OCI-M2 (cell line): Measurements from ENCODE around the gene TACC2.

Experiments
- DNase-seq: peaks from one replicate; lab custom pipeline; 2025; ENCODE audit not compliant: unreplicated experiment; lab: John Stamatoyannopoulos, UW

The TACC2 gene

GRCh38 chr10:122263971-122264370, 275.0 kb downstream of the TACC2 start:
- no peak for DNase-seq

DNA sequence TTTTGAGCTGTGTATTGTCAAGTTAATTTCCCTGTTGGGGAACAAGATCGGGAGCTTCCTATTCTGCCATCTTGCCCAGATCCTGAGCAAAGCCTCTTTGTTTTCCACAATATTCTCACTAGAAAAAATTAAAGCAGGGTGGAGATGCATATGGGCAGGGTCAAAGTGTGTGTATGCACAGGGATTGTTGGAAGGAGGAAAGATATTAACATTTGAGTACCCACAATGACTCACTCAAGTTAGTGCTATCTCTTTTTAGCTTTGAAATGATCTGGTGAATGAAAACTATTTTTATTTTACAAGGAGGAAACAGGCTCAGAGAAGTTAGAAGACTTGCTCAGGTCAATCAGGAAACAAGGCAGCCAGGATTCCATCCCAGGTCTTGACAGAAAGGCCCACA, 275.5 kb downstream of the TACC2 start:
- DNase-seq = no peak

DNA sequence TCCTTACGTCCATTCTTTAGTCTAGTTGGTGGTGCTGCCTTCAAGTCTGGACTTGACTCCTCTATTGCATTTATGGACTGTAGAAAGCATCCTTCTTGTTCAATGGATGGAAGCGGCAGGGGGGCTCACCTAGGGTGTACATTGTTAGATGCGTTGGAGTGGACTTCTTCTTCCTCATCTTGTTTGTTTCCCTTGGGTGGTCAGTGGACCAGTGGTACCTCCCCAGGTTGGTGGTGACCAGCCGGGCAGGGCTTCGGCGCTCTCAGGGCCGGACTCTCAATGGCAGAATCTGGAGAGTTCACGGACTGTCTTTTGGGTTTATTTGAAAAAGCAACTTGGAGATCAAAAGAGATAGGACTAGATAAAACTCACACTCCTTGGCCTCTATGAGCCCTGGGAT, 276.0 kb downstream of the TACC2 start:
- no peak for DNase-seq

DNA sequence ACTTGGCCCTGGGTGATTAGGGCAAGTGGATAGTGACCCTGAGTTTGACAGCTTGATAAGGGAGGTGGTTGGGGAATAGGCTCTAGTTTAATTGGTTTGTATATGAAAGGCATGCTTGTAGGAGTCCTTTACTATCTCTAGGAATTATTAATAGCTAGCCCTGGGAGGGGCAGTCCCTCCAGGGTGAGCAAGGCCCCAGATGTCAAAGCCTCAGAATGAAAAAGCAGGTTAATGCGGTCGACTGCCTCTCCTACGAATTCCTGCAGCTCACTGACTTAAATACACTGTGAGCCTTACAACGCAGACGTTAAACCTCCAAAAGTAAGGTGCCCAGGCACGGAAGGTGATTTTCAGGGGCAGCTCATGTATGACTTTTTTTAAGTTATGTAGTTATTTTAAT, 276.9 kb downstream of the TACC2 start:
- no peak for DNase-seq

- DNase-seq = peak; percentile 1
Measured at GRCh38 chr10:122267849-122268737, 279.1 kb downstream of the TACC2 start.

DNA sequence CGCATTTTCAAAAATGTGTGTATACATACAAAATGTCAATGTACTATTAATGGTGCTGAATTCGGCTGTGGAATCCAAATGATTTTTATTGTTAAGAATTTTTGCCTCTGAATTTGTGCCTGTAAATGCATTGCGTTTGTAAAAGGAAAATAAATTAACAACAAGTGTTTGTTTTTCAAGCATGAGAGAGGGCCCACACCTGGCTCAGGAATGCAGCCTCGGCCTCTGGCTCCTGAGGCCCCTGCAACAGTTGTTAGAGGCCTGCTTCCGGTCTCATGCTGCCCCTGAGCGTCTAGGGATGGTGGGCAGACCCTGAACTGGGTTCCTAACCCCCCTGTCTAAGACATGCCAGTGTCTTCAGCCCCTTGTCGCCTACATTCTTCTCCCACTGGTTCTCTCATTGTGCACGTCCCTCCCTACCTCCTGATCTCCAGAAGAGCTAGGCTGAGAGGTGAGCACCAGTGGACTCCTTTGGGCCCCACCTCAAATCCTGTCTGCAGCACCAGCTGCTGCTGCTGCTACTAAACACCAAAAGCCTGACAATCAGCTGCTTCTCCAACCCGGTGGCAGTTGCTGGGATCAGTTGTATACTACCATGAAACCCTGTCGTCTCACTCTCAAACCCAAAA, 280.2 kb downstream of the TACC2 start:
- no peak for DNase-seq

- DNase-seq = no peak
Measured at GRCh38 chr10:122271076-122271475, 282.1 kb downstream of the TACC2 start, which contains the start of gene BTBD16. BTBD16 (plus strand) TSS chr10:122271296; CDS start chr10:122275082, 3,786 bp downstream.

GRCh38 chr10:122273966-122274545, 285.1 kb downstream of the TACC2 start:
- DNase-seq = no peak

DNA sequence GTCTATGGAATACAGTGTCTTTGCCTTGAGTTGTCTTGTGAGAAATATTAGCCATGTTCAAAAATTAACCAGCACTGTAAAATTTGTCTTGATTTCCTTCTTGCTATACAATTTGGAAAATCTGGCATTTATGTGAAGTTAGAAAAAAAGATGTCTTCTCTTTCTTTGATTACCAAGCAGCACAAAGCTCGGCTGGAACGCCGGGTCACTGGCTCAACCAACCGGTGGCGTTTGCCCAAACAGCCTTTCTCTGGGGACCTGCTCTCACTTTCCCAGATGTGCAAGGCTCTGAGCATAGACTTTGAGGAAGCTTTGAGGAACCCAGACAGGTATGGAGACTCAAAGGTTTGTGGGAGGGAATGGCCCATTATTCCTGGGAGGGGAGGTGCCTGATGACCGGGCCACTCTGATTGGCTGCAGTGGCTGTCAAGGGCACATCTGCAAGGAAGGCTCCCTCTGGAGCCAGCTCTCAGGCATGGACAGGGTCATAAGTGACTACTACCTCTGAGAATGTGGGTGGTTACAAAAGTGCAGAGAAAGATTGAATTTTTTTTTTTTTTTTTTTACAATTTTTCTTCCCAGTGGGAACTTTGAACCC, 287.7 kb downstream of the TACC2 start:
- DNase-seq = no peak

DNA sequence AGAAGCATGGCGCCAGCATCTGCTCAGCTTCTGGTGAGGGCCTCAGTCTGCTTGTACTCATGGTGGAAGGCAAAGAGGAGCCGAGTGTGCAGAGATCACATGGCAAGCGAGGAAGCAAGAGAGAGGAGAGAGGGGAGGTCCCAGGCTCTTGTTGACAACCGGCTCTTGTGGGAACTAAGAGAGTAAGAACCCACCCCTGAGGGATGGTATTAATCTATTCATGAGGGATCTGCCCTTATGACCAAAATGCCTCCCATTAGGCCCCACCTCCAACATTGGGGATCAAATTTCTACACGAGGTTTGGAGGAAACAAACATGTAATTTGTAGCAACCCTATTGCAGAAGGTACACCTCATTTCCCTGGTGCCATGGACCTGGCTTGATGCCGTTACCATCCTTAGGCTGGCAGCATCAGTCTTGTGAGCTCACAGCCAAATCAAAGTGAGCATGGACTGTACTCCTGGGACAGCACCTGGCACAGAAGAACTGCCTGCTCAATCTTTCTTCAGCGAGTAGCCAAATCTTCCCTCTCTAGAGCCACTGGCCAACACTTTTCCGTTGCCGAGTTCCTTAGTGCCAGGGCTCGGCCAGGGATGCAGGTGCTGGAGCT, 288.7 kb downstream of the TACC2 start:
- DNase-seq = no peak

- no peak for DNase-seq
Measured at GRCh38 chr10:122279725-122280141, 290.8 kb downstream of the TACC2 start.

- no peak for DNase-seq
Measured at GRCh38 chr10:122280156-122280555, 291.2 kb downstream of the TACC2 start.

DNA sequence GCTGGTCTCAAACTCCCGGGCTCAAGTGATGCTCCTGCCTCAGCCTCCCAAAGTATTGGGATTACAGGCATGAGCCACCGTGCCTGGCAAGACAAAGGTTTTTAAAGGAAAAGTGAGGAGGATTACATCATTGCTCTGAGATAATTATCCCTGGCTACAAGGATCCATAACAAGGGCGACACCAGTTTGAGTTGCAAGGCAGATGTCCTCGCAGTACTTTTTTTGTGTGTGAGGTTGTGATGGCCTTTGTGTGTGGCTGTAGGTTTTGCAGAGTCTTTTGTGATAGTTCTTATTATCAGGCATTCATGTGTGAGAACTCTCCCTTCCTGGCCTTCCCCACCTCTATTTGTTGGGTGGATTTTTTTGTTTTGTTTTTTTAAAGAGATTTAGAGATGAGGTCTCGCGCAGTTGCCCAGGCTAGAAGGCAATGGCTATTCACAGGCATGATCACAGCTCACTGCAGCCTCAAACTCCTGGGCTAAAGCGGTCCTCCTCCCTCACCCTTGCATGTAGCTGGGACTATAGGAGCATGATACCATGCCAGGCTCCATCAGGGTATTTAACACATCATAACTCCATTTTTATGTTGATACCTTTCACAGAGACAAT, 292.2 kb downstream of the TACC2 start:
- no peak for DNase-seq

GRCh38 chr10:122281751-122282150, 292.8 kb downstream of the TACC2 start:
- DNase-seq = no peak

DNA sequence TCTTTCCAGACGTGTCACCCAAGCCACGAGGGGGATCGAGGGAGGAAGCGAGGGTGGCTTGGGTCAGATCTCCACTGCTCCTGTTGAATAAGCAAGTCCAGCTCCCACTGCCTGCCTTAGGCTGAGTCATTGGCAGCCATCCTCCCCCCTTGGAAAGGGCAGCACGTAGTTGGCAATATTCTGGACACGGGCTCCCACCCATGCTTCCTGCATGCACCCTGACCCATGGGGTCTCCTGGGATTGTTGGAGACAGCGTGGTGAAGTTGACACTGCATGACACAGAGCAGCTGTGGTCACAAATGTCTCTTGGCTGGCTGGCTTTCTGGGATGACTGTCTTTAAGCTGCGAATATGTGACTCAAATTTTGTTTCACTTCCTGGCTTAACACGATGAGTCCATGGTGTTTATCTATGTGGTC, 293.3 kb downstream of the TACC2 start:
- DNase-seq = no peak

DNA sequence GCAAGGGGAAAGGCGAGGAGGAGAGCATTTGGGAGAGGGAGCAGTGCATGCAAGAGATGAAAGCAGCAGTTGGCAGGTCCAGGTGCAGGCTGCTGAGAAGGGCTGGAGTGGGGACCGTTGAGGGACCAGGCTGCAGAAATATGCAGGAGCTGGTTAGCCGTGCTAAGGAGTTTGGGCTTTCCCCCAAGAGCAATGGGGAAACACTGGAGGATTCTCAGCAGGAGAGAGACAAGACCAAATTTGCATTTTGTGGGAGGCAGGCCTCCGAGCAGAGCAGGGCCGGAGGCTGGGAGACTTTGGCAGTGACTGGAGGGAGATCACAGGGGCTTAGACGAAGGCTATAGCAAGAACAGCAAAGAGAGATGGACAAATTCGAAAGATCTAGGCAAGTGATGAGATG, 293.9 kb downstream of the TACC2 start:
- no peak for DNase-seq

DNA sequence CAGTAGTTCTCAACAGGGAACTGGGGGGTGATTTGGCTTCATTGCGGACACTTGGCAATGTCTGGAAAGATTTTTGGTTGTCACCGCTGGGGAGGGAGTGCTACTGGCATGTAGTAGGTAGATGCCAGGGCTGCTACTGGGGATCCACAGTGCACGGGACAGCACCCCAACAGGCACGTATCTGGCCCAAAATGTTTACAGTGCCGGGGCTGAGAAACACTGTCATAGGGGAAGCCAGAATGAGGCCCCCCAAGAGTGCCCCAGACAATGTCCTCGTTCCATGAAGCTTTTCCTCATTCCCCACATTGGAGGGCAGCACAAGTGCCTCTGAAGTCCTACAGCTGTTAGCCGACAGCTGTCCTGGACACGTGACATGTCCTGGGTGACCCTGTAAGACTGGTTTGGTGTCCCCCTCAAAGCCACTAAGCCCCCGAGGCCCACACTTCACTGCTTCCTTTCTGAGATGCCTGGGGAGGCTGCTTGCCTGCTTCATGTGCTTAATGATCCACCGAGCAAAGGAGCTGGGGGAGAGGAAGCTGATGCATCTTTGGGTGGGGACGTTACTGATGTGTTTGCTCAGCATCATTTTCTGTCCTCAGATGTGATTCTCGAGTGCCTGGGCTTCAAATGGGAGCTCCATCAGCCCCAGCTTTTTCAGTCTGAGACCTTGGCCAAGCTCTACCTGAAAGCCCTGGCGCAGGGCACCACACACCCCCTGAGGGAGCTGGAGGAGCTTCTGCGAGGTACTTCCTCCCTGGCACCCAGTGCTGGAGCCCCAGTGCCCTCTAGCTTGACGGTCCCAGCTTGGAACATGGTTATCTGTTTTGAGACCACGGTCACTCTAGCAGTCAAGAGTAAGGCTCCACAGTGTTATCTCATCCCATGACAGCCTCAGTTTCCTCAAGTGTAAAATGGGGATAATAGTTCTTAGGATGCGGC, 296.8 kb downstream of the TACC2 start:
- no peak for DNase-seq

- DNase-seq = no peak
Measured at GRCh38 chr10:122286867-122287266, 297.9 kb downstream of the TACC2 start.

- DNase-seq = no peak
Measured at GRCh38 chr10:122287570-122287969, 298.6 kb downstream of the TACC2 start.

- no peak for DNase-seq
Measured at GRCh38 chr10:122288262-122288661, 299.3 kb downstream of the TACC2 start.
